CD14-positive monocyte (primary cell): ENCODE results near the gene APLP1. TPM values are rescaled to one million over a fixed set of nuclear protein-coding genes. Genes with fewer than 3 reads are reported as not detected.

Source experiments
- DNase-seq, 3 donors: peaks; one replicate each; pipeline ENCODE4 v3.0.0-alpha.2; 2011 to 2022
- H2AFZ ChIP-seq: 2 replicates; pipeline ENCODE4 v1.6.0; 2012; ENCODE audit warnings: mild to moderate bottlenecking, low read depth, low read length, inconsistent platforms; ENCODE audit not compliant: insufficient read depth, poor library complexity, severe bottlenecking
- H3K27ac ChIP-seq, 2 donors: 1 replicate in 1 of 2; 2 replicates in 1 of 2; pipeline ENCODE4 v1.5.1; 2012 to 2013; ENCODE audit warnings: low read length in 2 of 2, control low read depth in 1 of 2, inconsistent platforms in 1 of 2, low read depth in 1 of 2, mild to moderate bottlenecking in 1 of 2
- H3K27me3 ChIP-seq, 2 donors: one replicate each; pipeline versions ENCODE4 v1.6.0 to v1.6.1; 2011 to 2013; ENCODE audit warnings: low read length in 2 of 2; ENCODE audit not compliant: control insufficient read depth in 2 of 2, insufficient read depth in 2 of 2
- H3K36me3 ChIP-seq, 2 donors: replicated peaks in 1 of 2; 1 replicate in 1 of 2; 2 replicates in 1 of 2; pipeline versions ENCODE4 v1.5.1 to v1.6.1; 2012 to 2013; ENCODE audit warnings: low read length in 2 of 2, control low read depth in 1 of 2, inconsistent platforms in 1 of 2, mild to moderate bottlenecking in 1 of 2; ENCODE audit not compliant: insufficient read depth in 2 of 2, control insufficient read depth in 1 of 2
- H3K4me1 ChIP-seq, 2 donors: 1 replicate in 1 of 2; 2 replicates in 1 of 2; pipeline versions ENCODE4 v1.5.1 to v1.6.1; 2012 to 2013; ENCODE audit warnings: low read length in 2 of 2, control low read depth in 1 of 2, inconsistent platforms in 1 of 2, mild to moderate bottlenecking in 1 of 2, moderate library complexity in 1 of 2; ENCODE audit not compliant: insufficient read depth in 2 of 2, control insufficient read depth in 1 of 2
- H3K4me2 ChIP-seq: replicated peaks from 2 replicates; pipeline ENCODE3; 2012; ENCODE audit warnings: low read length, moderate library complexity, mild to moderate bottlenecking; ENCODE audit not compliant: poor library complexity, severe bottlenecking; ENCODE audit errors: extremely low read depth
- H3K4me3 ChIP-seq, 3 experiments: fragments of 200-600 bp in 1 of 3; sonication (generic) in 1 of 3; replicated peaks in 1 of 3; 1 replicate in 2 of 3; 2 replicates in 1 of 3; pipeline ENCODE4 v1.5.1; 2011 to 2013; ENCODE audit warnings: low read length in 3 of 3, mild to moderate bottlenecking in 3 of 3, control low read depth in 2 of 3, low read depth in 2 of 3, inconsistent platforms in 1 of 3, moderate library complexity in 1 of 3
- H3K79me2 ChIP-seq: 2 replicates; pipeline ENCODE4 v1.6.0; 2012; ENCODE audit warnings: mild to moderate bottlenecking, control low read depth, inconsistent platforms, low read length, moderate library complexity; ENCODE audit not compliant: insufficient read depth
- H3K9ac ChIP-seq: 2 replicates; pipeline ENCODE4 v1.6.0; 2017; ENCODE audit warnings: low read length, mild to moderate bottlenecking; ENCODE audit not compliant: insufficient read depth, poor library complexity, severe bottlenecking
- H3K9me3 ChIP-seq, 2 donors: replicated peaks in 1 of 2; 1 replicate in 1 of 2; 2 replicates in 1 of 2; pipeline versions ENCODE4 v1.5.1 to v1.6.1; 2012 to 2013; ENCODE audit warnings: low read length in 2 of 2, control low read depth in 1 of 2; ENCODE audit not compliant: control insufficient read depth in 1 of 2, insufficient read depth in 1 of 2
- H4K20me1 ChIP-seq: 2 replicates; pipeline ENCODE4 v1.6.0; 2012; ENCODE audit warnings: mild to moderate bottlenecking, low read length, control low read depth, moderate library complexity; ENCODE audit not compliant: insufficient read depth
- H3K27ac Mint-ChIP-seq, 7 donors: one replicate each; pipeline ENCODE4 v1.8.0; 2020; ENCODE audit warnings: mild to moderate bottlenecking in 7 of 7, mixed read lengths in 7 of 7, moderate library complexity in 6 of 7, inconsistent platforms in 2 of 7
- H3K27me3 Mint-ChIP-seq, 3 donors: one replicate each; pipeline ENCODE4 v1.8.0; 2021 to 2022; ENCODE audit warnings: low read depth in 3 of 3, mild to moderate bottlenecking in 3 of 3, mixed read lengths in 3 of 3, moderate library complexity in 3 of 3, inconsistent platforms in 1 of 3
- H3K36me3 Mint-ChIP-seq, 2 donors: one replicate each; pipeline ENCODE4 v1.8.0; 2020; ENCODE audit warnings: mixed read lengths in 2 of 2, inconsistent platforms in 1 of 2, mild to moderate bottlenecking in 1 of 2
- H3K4me1 Mint-ChIP-seq: one replicate; pipeline ENCODE4 v1.8.0; 2020; ENCODE audit warnings: mild to moderate bottlenecking, mixed read lengths
- H3K4me3 Mint-ChIP-seq, 2 donors: one replicate each; pipeline ENCODE4 v1.8.0; 2020; ENCODE audit warnings: mild to moderate bottlenecking in 2 of 2, mixed read lengths in 2 of 2, moderate library complexity in 1 of 2
- H3K9me3 Mint-ChIP-seq, 7 donors: one replicate each; pipeline ENCODE4 v1.8.0; 2020 to 2022; ENCODE audit warnings: mixed read lengths in 7 of 7, mild to moderate bottlenecking in 6 of 7, moderate library complexity in 6 of 7, inconsistent platforms in 2 of 7
- WGBS: methylation state at CpG from one replicate; pipeline ENCODE4 v1.1.5; 2013; ENCODE audit warnings: missing lambda C conversion rate; ENCODE audit not compliant: insufficient coverage; 5-methylcytosine and 5-hydroxymethylcytosine counted together
- intact Hi-C, 2 donors: fragments of 100-400 bp; cut with micrococcal nuclease; formaldehyde crosslinking; loops; one replicate each; pipeline versions ENCODE4 v1.15.0 to v1.15.1; 2023
- polyA plus RNA-seq, 3 donors: library from polyadenylated mRNA; depleted of rRNA in 1 of 3; unstranded in 2 of 3; stranded (reverse) in 1 of 3; fragments of 300-500 nt in 2 of 3; fragments of >200 nt in 1 of 3; fragmentation: Illumina TruSeq in 2 of 3; gene quantifications; 1 replicate in 2 of 3; 2 replicates in 1 of 3; pipeline ENCODE4 v1.2.3, GENCODE V29; 2012 to 2021
- TF ChIP-seq, protein P1 (sequence below): fragments of 200-600 bp; IDR thresholded peaks from one replicate; pipeline ENCODE4 v1.8.0; 2022; ENCODE audit warnings: antibody characterized with exemption, mild to moderate bottlenecking

Gene APLP1
- polyA plus RNA-seq, 3 donors = not detected

DNA sequence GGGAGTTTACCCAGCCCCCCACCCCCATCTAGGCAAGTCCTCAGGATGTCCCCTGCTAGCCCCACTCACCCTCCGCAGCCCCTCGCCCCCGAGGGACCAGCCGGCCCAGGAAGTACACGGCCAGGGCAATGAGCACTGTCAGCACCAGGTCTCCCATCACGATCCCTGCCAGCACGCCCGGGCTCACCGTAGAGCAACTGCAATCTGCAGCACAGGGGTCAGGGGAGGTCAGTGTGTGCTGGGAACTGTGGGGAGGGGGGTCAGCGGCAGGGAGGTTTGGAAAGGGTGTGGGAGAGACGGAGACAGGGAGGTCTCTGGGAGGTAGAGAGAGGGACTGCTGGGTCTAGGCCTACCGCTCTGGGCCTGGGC lies 39.0 kb downstream of the APLP1 start:
- TF ChIP-seq, protein P1, sequence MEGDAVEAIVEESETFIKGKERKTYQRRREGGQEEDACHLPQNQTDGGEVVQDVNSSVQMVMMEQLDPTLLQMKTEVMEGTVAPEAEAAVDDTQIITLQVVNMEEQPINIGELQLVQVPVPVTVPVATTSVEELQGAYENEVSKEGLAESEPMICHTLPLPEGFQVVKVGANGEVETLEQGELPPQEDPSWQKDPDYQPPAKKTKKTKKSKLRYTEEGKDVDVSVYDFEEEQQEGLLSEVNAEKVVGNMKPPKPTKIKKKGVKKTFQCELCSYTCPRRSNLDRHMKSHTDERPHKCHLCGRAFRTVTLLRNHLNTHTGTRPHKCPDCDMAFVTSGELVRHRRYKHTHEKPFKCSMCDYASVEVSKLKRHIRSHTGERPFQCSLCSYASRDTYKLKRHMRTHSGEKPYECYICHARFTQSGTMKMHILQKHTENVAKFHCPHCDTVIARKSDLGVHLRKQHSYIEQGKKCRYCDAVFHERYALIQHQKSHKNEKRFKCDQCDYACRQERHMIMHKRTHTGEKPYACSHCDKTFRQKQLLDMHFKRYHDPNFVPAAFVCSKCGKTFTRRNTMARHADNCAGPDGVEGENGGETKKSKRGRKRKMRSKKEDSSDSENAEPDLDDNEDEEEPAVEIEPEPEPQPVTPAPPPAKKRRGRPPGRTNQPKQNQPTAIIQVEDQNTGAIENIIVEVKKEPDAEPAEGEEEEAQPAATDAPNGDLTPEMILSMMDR = no peak
- Mint-ChIP-seq H3K36me3 (peaks cover 33 to 41% of the 10 kb centered on the region in 2 donors), H3K4me1 (peaks cover 77% of the 10 kb centered on the region), H3K4me3 (peak overlapping the region; percentile 95 to 97), H3K27me3 (peaks cover 0 to 9% (median 0%) of the 10 kb centered on the region in 3 donors), H3K27ac (peak overlapping the region; percentile 96 to 100 (median 100)), H3K9me3 (peaks cover 0 to 2% (median 0%) of the 10 kb centered on the region in 7 donors)
- peak overlapping the region; percentile 100 for H3K4me2 ChIP-seq
- H3K4me1 ChIP-seq = peaks cover 88 to 99% of the 10 kb centered on the region in 2 donors
- no peaks in the 10 kb centered on the region for H4K20me1 ChIP-seq
- peak overlapping the region; percentile 97 to 98 for H3K27ac ChIP-seq
- DNase-seq = no peak
- intact Hi-C loops = loop anchor here in 1 of 2 donors (10.0 kb wide), 4 partner anchors 147 to 463 kb away; partner anchors contain the start of genes FFAR2, IGFLR1, LIN37 and OVOL3
- H3K27me3 ChIP-seq = no peaks in the 10 kb centered on the region
- peak overlapping the region; percentile 82 for H3K9ac ChIP-seq
- H2AFZ ChIP-seq = no peak overlapping the region
- H3K36me3 ChIP-seq = peaks cover 18 to 21% of the 10 kb centered on the region in 2 donors
- 58% methylated on average over 9 of the region's 12 CpGs for WGBS
- no peaks in the 10 kb centered on the region for H3K9me3 ChIP-seq
- H3K79me2 ChIP-seq = peaks cover 64% of the 10 kb centered on the region
- H3K4me3 ChIP-seq = peak overlapping the region; percentile 51 to 99 (median 97)

DNA sequence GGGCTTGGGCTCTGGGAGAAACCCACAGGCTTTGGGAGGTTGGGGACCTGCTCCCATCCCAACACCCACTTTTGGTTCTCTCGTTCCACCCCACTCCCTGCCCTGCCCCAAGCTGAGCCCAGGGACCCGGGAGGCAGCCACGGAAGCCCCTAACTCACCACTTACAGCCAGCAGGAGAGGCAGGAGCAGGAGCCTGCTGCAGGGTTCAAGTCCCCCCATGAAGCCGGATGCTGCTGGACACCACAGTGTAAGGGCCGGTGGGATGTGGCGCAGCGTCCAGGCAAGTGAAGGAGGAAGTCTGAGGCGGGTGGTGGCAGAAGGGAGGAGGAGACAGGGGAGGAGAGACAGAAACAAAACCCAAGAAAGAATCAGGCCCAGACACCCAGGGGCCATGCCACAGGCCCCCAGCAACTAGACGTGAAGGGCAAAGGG lies 39.7 kb downstream of the APLP1 start, which contains the start of gene TYROBP:
Gene TYROBP, minus strand, starts transcription at position 286 of the 432 bp plus-strand sequence. Its CDS starts 67 bp downstream, at position 219.
- Mint-ChIP-seq H3K9me3 (peaks cover 0 to 1% (median 0%) of the 10 kb centered on the region in 7 donors), H3K27ac (peak within 1 kb of the TSS; percentile 96 to 100 (median 100)), H3K36me3 (peaks cover 33 to 41% of the 10 kb centered on the region in 2 donors), H3K27me3 (peaks cover 0 to 9% (median 0%) of the 10 kb centered on the region in 3 donors), H3K4me3 (peak within 1 kb of the TSS; percentile 95 to 97), H3K4me1 (peaks cover 71% of the 10 kb centered on the region)
- TF ChIP-seq, protein P1 = no peak
- intact Hi-C loops = loop anchor here in 1 of 2 donors (10.0 kb wide), 4 partner anchors 147 to 463 kb away; partner anchors contain the start of genes FFAR2, IGFLR1, LIN37 and OVOL3
- Histone ChIP-seq H3K4me3 (peak within 1 kb of the TSS; percentile 51 to 99 (median 97)), H2AFZ (no peak within 1 kb of the TSS), H3K79me2 (peaks cover 57% of the 10 kb centered on the region), H3K4me2 (peak within 1 kb of the TSS; percentile 100), H3K9me3 (no peaks in the 10 kb centered on the region), H3K27ac (peak within 1 kb of the TSS; percentile 97 to 98), H3K9ac (peak within 1 kb of the TSS; percentile 82), H4K20me1 (no peaks in the 10 kb centered on the region), H3K4me1 (peaks cover 86 to 99% of the 10 kb centered on the region in 2 donors), H3K27me3 (no peaks in the 10 kb centered on the region), H3K36me3 (peaks cover 18 to 21% of the 10 kb centered on the region in 2 donors)
- 13% methylated on average over 8 of the region's 9 CpGs for WGBS
- peak; percentile 55 to 68 (median 57) for DNase-seq
